Spinal cord (tissue), 10 donors: ENCODE measurements around the gene PAK4. TPM values are rescaled to one million over a fixed set of nuclear protein-coding genes. Genes with fewer than 3 reads are reported as not detected.
"Not testable (repeated sequence)": the region's sequence is repeated elsewhere in the genome, so short reads cannot be mapped to it uniquely, and the experiment has no call there.

Experiments
- DNase-seq, 6 donors: peaks; one replicate each; pipeline versions ENCODE4 v3.0.0 to v3.0.0-alpha.2; 2013 to 2015; ENCODE audit warnings: low spot score in 6 of 6, low read depth in 4 of 6
- H3K27ac ChIP-seq: one replicate; pipeline ENCODE4 v1.5.1; 2013; ENCODE audit warnings: low read depth, low read length, control low read depth
- H3K27me3 ChIP-seq: one replicate; pipeline ENCODE4 v1.6.1; 2013; ENCODE audit warnings: low read length; ENCODE audit not compliant: control insufficient read depth, insufficient read depth
- H3K36me3 ChIP-seq: one replicate; pipeline ENCODE4 v1.6.1; 2013; ENCODE audit warnings: low read length; ENCODE audit not compliant: control insufficient read depth, insufficient read depth
- H3K4me1 ChIP-seq: one replicate; pipeline ENCODE4 v1.6.1; 2013; ENCODE audit warnings: low read length; ENCODE audit not compliant: control insufficient read depth, insufficient read depth
- H3K4me3 ChIP-seq: one replicate; pipeline ENCODE4 v1.5.1; 2013; ENCODE audit warnings: low read depth, low read length, control low read depth
- H3K9me3 ChIP-seq: one replicate; pipeline ENCODE4 v1.6.1; 2013; ENCODE audit warnings: low read length; ENCODE audit not compliant: control insufficient read depth, insufficient read depth
- WGBS: methylation state at CpG from one replicate; pipeline ENCODE4 v1.1.5; 2013; ENCODE audit warnings: missing lambda C conversion rate; ENCODE audit not compliant: insufficient coverage; 5-methylcytosine and 5-hydroxymethylcytosine counted together
- polyA plus RNA-seq, 2 donors: library from polyadenylated mRNA; unstranded; fragments of 120-200 nt; gene quantifications; one replicate each; pipeline ENCODE4 v1.2.1, GENCODE V29; 2013; ENCODE audit not compliant: insufficient read length in 2 of 2
- total RNA-seq, 2 donors: library from RNA; depleted of rRNA in 1 of 2; stranded (reverse); fragments of 120-200 nt in 1 of 2; fragments of >200 nt in 1 of 2; gene quantifications; one replicate each; pipeline versions ENCODE4 v1.2.3 to v1.2.4, GENCODE V29; 2013 to 2014
- donor health status: healthy.

The PAK4 gene
- total and polyA plus RNA-seq, 4 donors, result 3.0 to 39.4 (median 22.0) TPM

DNA sequence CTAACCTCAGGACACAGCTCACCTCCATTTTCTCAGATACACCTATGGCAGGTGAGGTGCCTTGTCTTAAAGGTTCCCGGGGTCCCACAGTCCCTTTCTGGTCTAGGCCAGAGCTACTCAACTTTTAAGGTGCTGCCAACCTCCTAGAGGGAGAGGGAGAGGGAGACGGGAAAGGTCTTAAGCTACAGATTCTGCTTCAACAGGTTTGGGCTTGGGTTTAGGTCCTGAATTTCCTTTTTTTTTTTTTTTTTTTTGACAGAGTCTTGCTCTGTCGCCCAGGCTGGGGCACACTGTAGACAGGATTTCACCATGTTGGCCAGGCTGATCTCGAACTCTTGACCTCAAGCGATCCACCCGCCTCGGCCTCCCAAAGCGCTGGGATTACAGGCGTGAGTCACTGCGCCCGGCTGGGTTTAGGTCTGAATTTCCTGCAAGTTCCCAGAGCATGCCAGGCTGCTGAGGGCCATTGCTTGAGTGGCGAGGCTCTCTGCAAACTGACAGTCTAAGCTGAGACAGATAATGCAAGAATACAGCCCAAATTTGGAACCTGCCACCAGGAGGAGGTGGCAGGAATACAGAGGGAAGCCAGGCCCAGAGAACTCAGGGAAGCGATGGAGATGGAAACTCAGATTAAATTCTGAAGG is 86.3 kb downstream of the PAK4 start:
- DNase-seq, result no peak
- no peaks in the 10 kb centered on the region for H3K36me3 ChIP-seq
- H3K9me3 ChIP-seq, result peaks cover 3% of the 10 kb centered on the region
- H3K4me1 ChIP-seq, result no peaks in the 10 kb centered on the region
- H3K27me3 ChIP-seq, result peaks cover 3% of the 10 kb centered on the region
- H3K27ac ChIP-seq, result no peak overlapping the region
- WGBS, result 73% methylated on average over 13 of the region's 13 CpGs
- H3K4me3 ChIP-seq, result no peak overlapping the region

- Histone ChIP-seq H3K4me1 (no peaks in the 10 kb centered on the region), H3K27me3 (peaks cover 3% of the 10 kb centered on the region), H3K27ac (no peak overlapping the region), H3K4me3 (no peak overlapping the region), H3K36me3 (no peaks in the 10 kb centered on the region), H3K9me3 (peaks cover 3% of the 10 kb centered on the region)
- no peak for DNase-seq
- 19% methylated on average over 5 of the region's 8 CpGs for WGBS
These were observed 86.8 kb downstream of the PAK4 start for GRCh38 chr19:39212375-39212742.

DNA sequence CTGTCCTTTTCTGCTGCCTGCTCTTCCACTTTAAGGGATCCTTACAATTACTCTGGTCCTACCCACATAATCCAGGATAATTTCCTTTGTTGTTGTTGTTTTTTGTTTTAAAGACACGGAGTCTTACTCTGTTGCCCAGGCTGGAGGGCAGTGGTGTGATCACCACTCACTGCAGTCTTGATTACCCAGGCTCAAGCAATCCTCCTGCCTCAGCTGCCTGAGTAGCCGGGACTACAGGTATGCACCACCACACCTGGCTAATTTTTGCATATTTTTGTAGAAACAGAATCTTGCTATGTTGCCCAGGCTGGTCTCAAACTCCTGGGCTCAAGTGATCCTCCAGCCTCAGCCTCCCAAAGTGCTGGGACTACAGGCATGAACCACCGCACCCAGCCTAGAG is 89.7 kb downstream of the PAK4 start:
- WGBS, result 94% methylated on average over 2 of the region's 3 CpGs
- not testable (repeated sequence) for H3K27ac ChIP-seq, H3K9me3 ChIP-seq, H3K36me3 ChIP-seq, DNase-seq, H3K4me3 ChIP-seq, H3K4me1 ChIP-seq, H3K27me3 ChIP-seq

GRCh38 chr19:39217094-39217493 is 91.5 kb downstream of the PAK4 start:
- no peak for DNase-seq
- no peak overlapping the region for H3K27ac ChIP-seq
- H3K36me3 ChIP-seq, result no peaks in the 10 kb centered on the region
- H3K4me3 ChIP-seq, result no peak overlapping the region
- WGBS, result 79% methylated on average over 5 of the region's 5 CpGs
- H3K27me3 ChIP-seq, result peaks cover 2% of the 10 kb centered on the region
- H3K4me1 ChIP-seq, result no peaks in the 10 kb centered on the region
- H3K9me3 ChIP-seq, result peaks cover 3% of the 10 kb centered on the region

GRCh38 chr19:39218230-39219007 is 92.8 kb downstream of the PAK4 start:
- no peaks in the 10 kb centered on the region for H3K36me3 ChIP-seq
- DNase-seq, result no peak
- H3K9me3 ChIP-seq, result peaks cover 3% of the 10 kb centered on the region
- 83% methylated on average over 12 of the region's 15 CpGs for WGBS
- no peak overlapping the region for H3K4me3 ChIP-seq
- H3K27ac ChIP-seq, result no peak overlapping the region
- no peaks in the 10 kb centered on the region for H3K4me1 ChIP-seq
- H3K27me3 ChIP-seq, result peaks cover 2% of the 10 kb centered on the region

DNA sequence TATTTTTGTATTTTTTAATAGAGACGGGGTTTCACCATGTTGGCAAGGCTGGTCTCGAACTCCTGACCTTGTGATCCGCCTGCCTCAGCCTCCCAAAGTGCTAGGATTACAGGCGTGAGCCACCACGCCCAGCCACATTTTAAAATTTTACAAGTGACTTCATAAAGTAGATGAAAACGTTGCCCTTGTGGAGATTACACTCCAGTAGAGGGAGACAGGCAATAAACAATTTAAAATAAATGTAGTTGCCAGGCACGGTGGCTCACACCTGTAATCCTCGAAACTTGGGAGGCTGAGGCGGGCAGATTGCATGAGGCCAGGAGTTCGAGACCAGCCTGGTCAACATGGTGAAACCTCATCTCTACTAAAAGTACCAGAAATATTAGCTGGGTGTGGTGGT is 93.5 kb downstream of the PAK4 start:
- H3K36me3 ChIP-seq, result not testable (repeated sequence)
- 66% methylated on average over 3 of the region's 10 CpGs for WGBS

GRCh38 chr19:39223703-39224279 is 98.2 kb downstream of the PAK4 start:
- 4% methylated on average over 2 of the region's 4 CpGs for WGBS
- Histone ChIP-seq H3K27ac (no peak overlapping the region), H3K27me3 (peaks cover 7% of the 10 kb centered on the region), H3K9me3 (no peaks in the 10 kb centered on the region), H3K4me3 (no peak overlapping the region), H3K36me3 (no peaks in the 10 kb centered on the region), H3K4me1 (no peaks in the 10 kb centered on the region)
- DNase-seq, result peak in 1 of 6 donors; percentile 13

More for the DNA sequence above, 93.5 kb downstream of the PAK4 start:
- not testable (repeated sequence) for H3K9me3 ChIP-seq, H3K4me1 ChIP-seq, H3K27me3 ChIP-seq, DNase-seq, H3K4me3 ChIP-seq, H3K27ac ChIP-seq

GRCh38 chr19:39224910-39225309 is 99.3 kb downstream of the PAK4 start:
- Histone ChIP-seq H3K27ac (no peak overlapping the region), H3K9me3 (no peaks in the 10 kb centered on the region), H3K4me3 (no peak overlapping the region), H3K27me3 (peaks cover 7% of the 10 kb centered on the region), H3K36me3 (no peaks in the 10 kb centered on the region), H3K4me1 (no peaks in the 10 kb centered on the region)
- no CpG with 5 or more reads among the region's 3 CpGs for WGBS
- no peak for DNase-seq
